ENCODE results near the gene PAXX. TPM values are rescaled to one million over a fixed set of nuclear protein-coding genes. Genes with fewer than 3 reads are reported as not detected.

Gene PAXX
- total RNA-seq, 1 donor from 2014 or later = 72.6 TPM

- Mint-ChIP-seq H3K36me3 (ENCODE audit: low read depth) (no peaks in the 10 kb centered on the region), H3K4me1 (ENCODE audit: low read depth) (no peaks in the 10 kb centered on the region), H3K27ac (no peak overlapping the region), H3K9me3 (no peaks in the 10 kb centered on the region), H3K4me3 (ENCODE audit: low read depth) (no peak overlapping the region), H3K27me3 (ENCODE audit: low read depth) (no peaks in the 10 kb centered on the region)
- intact Hi-C loops (cut with micrococcal nuclease) = no loop called here
- no peak for DNase-seq (ENCODE audit: low spot score)
These were observed 25.7 kb downstream of the PAXX start for GRCh38 chr9:137017791-137018497.

GRCh38 chr9:137018761-137019559 lies 26.7 kb downstream of the PAXX start:
- Mint-ChIP-seq H3K4me1 (ENCODE audit: low read depth) (no peaks in the 10 kb centered on the region), H3K36me3 (ENCODE audit: low read depth) (no peaks in the 10 kb centered on the region), H3K27me3 (ENCODE audit: low read depth) (no peaks in the 10 kb centered on the region), H3K4me3 (ENCODE audit: low read depth) (no peak overlapping the region), H3K27ac (no peak overlapping the region), H3K9me3 (no peaks in the 10 kb centered on the region)
- DNase-seq (ENCODE audit: low spot score) = no peak
- intact Hi-C loops (cut with micrococcal nuclease) = no loop called here

- H3K36me3 Mint-ChIP-seq (ENCODE audit: low read depth) = no peaks in the 10 kb centered on the region
- no peak overlapping the region for H3K27ac Mint-ChIP-seq
- intact Hi-C loops (cut with micrococcal nuclease) = no loop called here
- no peak for DNase-seq (ENCODE audit: low spot score)
- H3K27me3 Mint-ChIP-seq (ENCODE audit: low read depth) = no peaks in the 10 kb centered on the region
- no peaks in the 10 kb centered on the region for H3K9me3 Mint-ChIP-seq
- no peak overlapping the region for H3K4me3 Mint-ChIP-seq (ENCODE audit: low read depth)
- H3K4me1 Mint-ChIP-seq (ENCODE audit: low read depth) = no peaks in the 10 kb centered on the region
These were observed 27.9 kb downstream of the PAXX start for GRCh38 chr9:137019891-137020683.

GRCh38 chr9:137020771-137021567 lies 28.7 kb downstream of the PAXX start:
- intact Hi-C loops (cut with micrococcal nuclease) = no loop called here
- Mint-ChIP-seq H3K36me3 (ENCODE audit: low read depth) (no peaks in the 10 kb centered on the region), H3K27ac (no peak overlapping the region), H3K4me1 (ENCODE audit: low read depth) (no peaks in the 10 kb centered on the region), H3K27me3 (ENCODE audit: low read depth) (no peaks in the 10 kb centered on the region), H3K4me3 (ENCODE audit: low read depth) (no peak overlapping the region), H3K9me3 (no peaks in the 10 kb centered on the region)
- DNase-seq (ENCODE audit: low spot score) = no peak

- no peak for DNase-seq (ENCODE audit: low spot score)
- no peak overlapping the region for H3K27ac Mint-ChIP-seq
- H3K27me3 Mint-ChIP-seq (ENCODE audit: low read depth) = no peaks in the 10 kb centered on the region
- no peaks in the 10 kb centered on the region for H3K4me1 Mint-ChIP-seq (ENCODE audit: low read depth)
- H3K9me3 Mint-ChIP-seq = no peaks in the 10 kb centered on the region
- H3K4me3 Mint-ChIP-seq (ENCODE audit: low read depth) = no peak overlapping the region
- intact Hi-C loops (cut with micrococcal nuclease) = no loop called here
- no peaks in the 10 kb centered on the region for H3K36me3 Mint-ChIP-seq (ENCODE audit: low read depth)
These were observed 29.4 kb downstream of the PAXX start for GRCh38 chr9:137021568-137021978.

- no peak overlapping the region for H3K27ac Mint-ChIP-seq
- peaks cover under 1% of the 10 kb centered on the region for H3K27me3 Mint-ChIP-seq (ENCODE audit: low read depth)
- H3K4me3 Mint-ChIP-seq (ENCODE audit: low read depth) = no peak overlapping the region
- no peaks in the 10 kb centered on the region for H3K9me3 Mint-ChIP-seq
- H3K4me1 Mint-ChIP-seq (ENCODE audit: low read depth) = no peaks in the 10 kb centered on the region
- no peaks in the 10 kb centered on the region for H3K36me3 Mint-ChIP-seq (ENCODE audit: low read depth)
- intact Hi-C loops (cut with micrococcal nuclease) = loop anchor here (1.0 kb wide), 1 partner anchor 44 kb away; no protein-coding TSS in a partner anchor
- DNase-seq (ENCODE audit: low spot score) = peak; percentile 63
These were observed 29.9 kb downstream of the PAXX start for GRCh38 chr9:137021979-137022661.

GRCh38 chr9:137022662-137023008 lies 30.4 kb downstream of the PAXX start:
- H3K9me3 Mint-ChIP-seq = no peaks in the 10 kb centered on the region
- no peak overlapping the region for H3K27ac Mint-ChIP-seq
- intact Hi-C loops (cut with micrococcal nuclease) = loop anchor here (1.0 kb wide), 1 partner anchor 44 kb away; no protein-coding TSS in a partner anchor
- DNase-seq (ENCODE audit: low spot score) = no peak
- H3K4me1 Mint-ChIP-seq (ENCODE audit: low read depth) = peaks cover 2% of the 10 kb centered on the region
- H3K27me3 Mint-ChIP-seq (ENCODE audit: low read depth) = peaks cover 2% of the 10 kb centered on the region
- no peaks in the 10 kb centered on the region for H3K36me3 Mint-ChIP-seq (ENCODE audit: low read depth)
- H3K4me3 Mint-ChIP-seq (ENCODE audit: low read depth) = no peak overlapping the region

GRCh38 chr9:137023157-137023556 lies 30.9 kb downstream of the PAXX start:
- Mint-ChIP-seq H3K36me3 (ENCODE audit: low read depth) (no peaks in the 10 kb centered on the region), H3K27me3 (ENCODE audit: low read depth) (peaks cover 2% of the 10 kb centered on the region), H3K4me3 (ENCODE audit: low read depth) (no peak overlapping the region), H3K4me1 (ENCODE audit: low read depth) (peaks cover 2% of the 10 kb centered on the region), H3K9me3 (no peaks in the 10 kb centered on the region), H3K27ac (no peak overlapping the region)
- intact Hi-C loops (cut with micrococcal nuclease) = no loop called here
- no peak for DNase-seq (ENCODE audit: low spot score)

GRCh38 chr9:137023583-137023991 lies 31.4 kb downstream of the PAXX start:
- Mint-ChIP-seq H3K27me3 (ENCODE audit: low read depth) (peaks cover 2% of the 10 kb centered on the region), H3K4me3 (ENCODE audit: low read depth) (no peak overlapping the region), H3K4me1 (ENCODE audit: low read depth) (peaks cover 2% of the 10 kb centered on the region), H3K36me3 (ENCODE audit: low read depth) (no peaks in the 10 kb centered on the region), H3K9me3 (no peaks in the 10 kb centered on the region), H3K27ac (no peak overlapping the region)
- intact Hi-C loops (cut with micrococcal nuclease) = no loop called here
- DNase-seq (ENCODE audit: low spot score) = no peak

- no peak for DNase-seq (ENCODE audit: low spot score)
- H3K27me3 Mint-ChIP-seq (ENCODE audit: low read depth) = peaks cover 2% of the 10 kb centered on the region
- H3K9me3 Mint-ChIP-seq = no peaks in the 10 kb centered on the region
- no peaks in the 10 kb centered on the region for H3K36me3 Mint-ChIP-seq (ENCODE audit: low read depth)
- H3K27ac Mint-ChIP-seq = no peak overlapping the region
- H3K4me3 Mint-ChIP-seq (ENCODE audit: low read depth) = no peak overlapping the region
- intact Hi-C loops (cut with micrococcal nuclease) = loop anchor here (5.0 kb wide), 1 partner anchor 33 kb away; the partner anchor contains the start of gene PAXX
- H3K4me1 Mint-ChIP-seq (ENCODE audit: low read depth) = peaks cover 15% of the 10 kb centered on the region
These were observed 33.3 kb downstream of the PAXX start for GRCh38 chr9:137025517-137025966.

GRCh38 chr9:137026384-137026783 lies 34.2 kb downstream of the PAXX start:
- Mint-ChIP-seq H3K9me3 (no peaks in the 10 kb centered on the region), H3K4me3 (ENCODE audit: low read depth) (no peak overlapping the region)

More at GRCh38 chr9:137026384-137026783, 34.2 kb downstream of the PAXX start:
- Mint-ChIP-seq H3K4me1 (ENCODE audit: low read depth) (peaks cover 19% of the 10 kb centered on the region), H3K27ac (no peak overlapping the region), H3K36me3 (ENCODE audit: low read depth) (no peaks in the 10 kb centered on the region), H3K27me3 (ENCODE audit: low read depth) (peaks cover 2% of the 10 kb centered on the region)
- DNase-seq (ENCODE audit: low spot score) = no peak
- intact Hi-C loops (cut with micrococcal nuclease) = loop anchor here (5.0 kb wide), 1 partner anchor 34 kb away; the partner anchor contains the start of gene PAXX
